ENCODE data around the gene COX8A.

Gene COX8A

DNA sequence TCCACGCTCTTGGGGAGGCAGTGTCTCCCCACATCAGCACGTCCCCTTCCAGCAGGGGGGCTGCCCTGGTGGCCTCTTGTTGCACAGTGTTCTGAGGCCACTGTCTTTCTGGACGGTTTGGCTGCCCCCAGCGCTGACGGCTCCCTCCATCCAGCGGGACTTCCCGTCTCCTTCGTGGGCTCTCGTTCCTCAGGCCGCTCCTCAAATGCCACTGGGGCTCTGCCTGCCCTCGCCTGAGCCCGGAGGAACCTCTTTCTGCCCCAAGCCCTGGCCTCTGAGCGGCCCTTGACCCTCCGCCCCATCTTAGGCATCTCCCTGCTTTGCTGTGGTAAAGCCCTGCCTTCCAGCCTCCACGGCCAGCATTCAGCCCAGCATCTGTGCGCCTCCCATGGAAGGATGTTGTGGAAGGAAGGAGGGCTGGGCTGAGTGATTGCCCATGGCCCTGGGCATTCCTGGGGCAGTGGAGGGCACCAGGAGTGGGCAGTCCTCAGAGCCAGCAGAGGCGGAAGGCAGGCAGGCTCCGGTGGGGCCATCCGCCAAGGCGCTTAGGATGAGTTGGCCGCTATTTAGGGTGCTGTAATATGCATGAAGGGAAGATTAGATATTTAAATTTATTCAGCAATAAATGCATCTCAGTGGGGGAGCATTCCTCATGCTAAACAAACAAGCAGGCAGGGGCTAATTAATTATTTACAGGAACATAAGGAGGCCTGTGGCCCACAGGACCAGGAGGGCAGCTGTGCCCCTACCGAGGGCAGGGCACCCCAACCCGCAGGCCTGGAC is 29.6 kb downstream of the COX8A start:
- peak; percentile 6 for DNase-seq

DNA sequence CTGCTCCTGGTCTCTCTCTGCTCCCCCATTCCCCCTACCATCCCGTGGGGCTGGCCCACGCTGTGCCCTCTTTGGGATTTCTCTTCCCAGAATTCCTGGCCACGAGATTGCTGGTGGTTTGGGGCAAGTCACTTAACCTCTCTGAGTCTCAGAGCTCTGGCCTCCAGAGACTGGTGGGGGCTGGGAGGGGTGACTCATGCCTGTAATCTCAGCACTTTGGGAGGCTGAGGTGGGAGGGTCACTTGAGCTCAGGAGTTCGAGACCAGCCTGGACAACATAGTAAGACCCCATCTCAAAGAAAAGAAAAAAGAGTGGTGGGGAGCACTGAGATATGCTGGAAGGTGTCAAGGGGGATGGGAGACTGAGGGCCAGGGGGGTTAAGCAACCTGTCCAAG is 30.2 kb downstream of the COX8A start:
- DNase-seq, result peak; percentile 11

DNA sequence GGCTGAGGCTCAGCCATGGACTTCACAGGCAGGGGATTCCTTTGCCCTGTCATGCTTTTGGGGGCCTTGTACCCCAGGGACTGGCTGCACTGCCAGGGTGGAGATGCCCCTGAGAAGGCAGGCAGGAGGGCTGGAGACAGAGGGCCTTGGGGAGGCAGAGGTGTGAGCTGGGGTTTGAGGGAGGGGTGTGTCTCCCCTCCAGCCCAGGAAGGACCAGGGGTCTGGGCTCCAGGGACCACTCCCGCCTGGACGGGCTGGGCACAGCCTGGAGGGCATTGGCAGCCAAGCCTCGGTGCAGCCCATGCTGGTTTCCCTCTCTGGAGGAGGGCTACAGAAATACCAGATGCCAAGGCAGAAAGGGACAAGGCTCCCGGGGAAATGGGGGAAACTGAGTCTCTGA is 31.3 kb downstream of the COX8A start:
- no peak for DNase-seq

GRCh38 chr11:64006398-64006797 is 32.0 kb downstream of the COX8A start:
- DNase-seq, result no peak

GRCh38 chr11:64007160-64007628 is 32.8 kb downstream of the COX8A start:
- DNase-seq, result peak; percentile 39

- DNase-seq, result peak; percentile 7
Measured at GRCh38 chr11:64007629-64008282, 33.3 kb downstream of the COX8A start.

GRCh38 chr11:64008283-64008913 is 34.0 kb downstream of the COX8A start:
- no peak for DNase-seq

GRCh38 chr11:64008914-64009633 is 34.7 kb downstream of the COX8A start:
- DNase-seq, result no peak

DNA sequence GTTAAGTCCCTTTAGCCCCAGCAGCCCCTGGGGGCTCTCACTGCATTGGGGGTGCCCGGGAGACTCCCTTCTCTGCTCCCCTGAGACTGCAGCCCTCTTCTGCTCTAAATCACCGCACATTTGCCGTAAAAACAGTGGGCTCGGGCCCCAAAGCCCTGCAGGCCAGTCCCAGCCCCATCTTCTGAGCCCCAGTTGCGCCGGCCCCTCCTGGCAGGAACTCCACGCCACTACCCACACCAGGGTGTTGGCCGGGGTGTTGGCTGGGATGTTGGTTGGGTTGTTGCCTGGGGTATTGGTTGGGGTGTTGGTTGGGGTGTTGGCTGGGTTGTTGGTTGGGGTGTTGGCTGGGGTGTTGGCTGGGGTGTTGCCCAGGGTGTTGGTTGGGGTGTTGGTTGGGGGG is 35.3 kb downstream of the COX8A start:
- DNase-seq, result no peak

- DNase-seq, result no peak
Measured at GRCh38 chr11:64010783-64011182, 36.4 kb downstream of the COX8A start.

GRCh38 chr11:64011371-64011770 is 37.0 kb downstream of the COX8A start:
- no peak for DNase-seq

GRCh38 chr11:64013141-64013896 is 38.9 kb downstream of the COX8A start:
- no peak for DNase-seq

DNA sequence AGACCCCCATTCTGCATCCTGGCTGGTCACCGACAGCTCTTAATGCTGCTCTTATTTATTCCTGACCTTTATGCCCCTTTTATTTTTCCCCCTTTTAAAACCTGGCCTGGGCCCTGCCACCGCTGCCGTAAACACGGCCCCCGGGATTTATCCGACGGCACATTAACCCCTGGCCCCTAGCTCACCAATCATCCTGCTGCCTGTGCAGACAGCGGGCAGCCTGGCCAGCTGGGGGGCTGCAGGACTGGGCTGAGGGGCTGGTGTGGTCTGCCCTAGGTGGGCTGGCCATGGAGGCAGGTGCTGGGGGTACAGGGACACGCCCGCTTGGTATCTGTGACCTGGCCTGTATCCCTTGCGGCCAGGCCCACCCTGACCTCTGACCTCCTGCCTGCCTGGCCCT is 39.9 kb downstream of the COX8A start:
- DNase-seq, result no peak

DNA sequence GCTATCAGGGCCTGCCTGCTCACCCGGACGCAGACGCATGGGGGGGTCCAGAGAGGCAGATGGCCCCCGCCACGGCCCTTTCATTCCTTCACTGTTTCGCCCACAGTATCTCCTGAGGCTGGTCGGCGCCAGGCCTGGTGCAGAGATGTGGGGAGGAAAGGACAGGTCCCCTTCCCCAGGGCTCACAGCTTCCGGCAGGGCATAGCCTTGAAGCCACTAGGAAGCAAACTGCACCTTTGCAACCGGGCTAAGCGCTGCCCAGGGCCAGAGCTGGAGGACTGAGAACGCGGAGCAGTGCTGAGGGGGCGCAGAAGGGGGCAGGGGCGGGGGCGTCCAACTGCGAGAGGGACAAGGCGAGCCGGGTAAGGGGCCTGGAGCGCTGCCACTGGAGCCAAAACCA is 41.1 kb downstream of the COX8A start:
- DNase-seq, result no peak

DNA sequence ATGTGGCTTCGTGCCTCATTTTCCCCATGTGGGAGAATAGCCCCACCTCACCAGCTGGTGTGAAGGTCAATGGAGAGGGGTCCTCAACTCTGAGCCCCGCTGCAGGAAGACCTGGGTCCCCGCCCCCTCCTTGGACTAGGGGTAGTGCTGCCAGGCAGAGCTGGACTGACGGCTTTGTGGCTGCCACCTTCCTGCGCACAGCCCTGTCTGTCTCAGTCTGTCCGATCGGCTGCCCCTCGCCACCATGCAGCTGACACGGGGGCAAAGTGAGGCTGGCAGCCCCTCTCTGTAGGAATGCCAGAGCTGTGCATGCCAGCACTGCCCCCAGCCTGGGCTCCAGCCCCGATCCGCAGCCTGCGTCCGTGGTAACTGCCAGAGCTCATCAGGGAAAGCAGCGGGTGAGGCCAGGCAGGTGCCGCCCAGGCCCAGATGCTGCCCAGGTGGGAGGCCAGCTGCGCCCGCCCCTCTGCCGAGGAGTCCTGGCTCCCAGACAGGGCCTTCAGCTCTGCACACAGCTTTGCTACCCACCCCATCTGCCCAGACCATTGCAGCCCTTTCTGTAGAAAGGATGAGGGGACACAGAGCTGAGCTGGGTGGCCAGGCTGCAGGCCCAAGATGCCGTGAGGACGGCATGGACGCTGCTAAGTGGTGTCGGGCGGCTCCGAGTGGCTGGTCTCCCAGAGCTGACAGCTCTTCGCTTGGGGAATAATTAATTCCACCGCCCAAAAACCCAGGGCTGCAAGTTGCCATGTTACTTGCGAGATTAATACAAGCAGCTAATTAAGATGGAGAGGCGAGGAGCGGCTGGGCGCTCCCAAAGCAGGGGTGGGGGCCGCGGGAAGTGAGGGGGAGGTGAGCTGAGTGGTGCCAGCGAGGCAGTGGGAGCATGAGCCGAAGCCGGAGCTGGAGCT is 41.8 kb downstream of the COX8A start:
- no peak for DNase-seq

DNA sequence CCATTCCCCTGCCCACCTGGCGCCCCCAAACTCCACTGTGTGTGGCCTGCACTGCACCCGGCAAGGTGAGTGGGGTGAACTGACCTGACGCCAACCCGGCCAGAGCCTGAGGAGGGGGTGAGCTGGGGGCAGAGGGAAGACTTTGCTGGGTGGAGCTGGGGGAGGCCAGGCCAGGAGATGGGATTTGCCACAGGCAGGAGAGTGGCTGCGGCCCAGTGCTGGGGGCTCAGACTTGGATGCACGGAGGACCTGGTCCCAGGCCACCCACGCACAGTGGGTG is 43.5 kb downstream of the COX8A start:
- DNase-seq, result no peak

DNA sequence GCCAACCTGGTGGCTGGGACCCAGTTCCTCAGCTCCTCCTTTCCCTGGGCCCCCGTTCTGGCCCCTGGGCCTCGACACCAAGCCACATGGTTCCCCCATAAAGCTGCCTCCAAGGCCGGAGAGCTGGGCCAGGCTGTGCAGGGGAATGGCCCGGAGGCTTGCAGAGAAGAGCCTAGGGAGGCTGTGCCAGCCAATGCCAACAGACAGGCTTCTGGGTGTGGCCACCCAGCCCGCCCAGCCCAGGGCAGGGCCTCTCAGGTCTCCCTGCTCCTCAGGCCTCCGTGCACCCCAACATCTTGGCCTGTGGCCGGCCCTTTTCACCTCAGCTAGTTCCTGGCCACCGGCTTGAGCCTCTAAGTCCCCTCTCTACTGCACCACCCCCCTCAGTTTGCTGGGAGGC is 43.9 kb downstream of the COX8A start:
- DNase-seq, result no peak

- DNase-seq, result no peak
Measured at GRCh38 chr11:64019106-64020037, 45.0 kb downstream of the COX8A start.

GRCh38 chr11:64020976-64021756 is 46.7 kb downstream of the COX8A start:
- DNase-seq, result no peak

DNA sequence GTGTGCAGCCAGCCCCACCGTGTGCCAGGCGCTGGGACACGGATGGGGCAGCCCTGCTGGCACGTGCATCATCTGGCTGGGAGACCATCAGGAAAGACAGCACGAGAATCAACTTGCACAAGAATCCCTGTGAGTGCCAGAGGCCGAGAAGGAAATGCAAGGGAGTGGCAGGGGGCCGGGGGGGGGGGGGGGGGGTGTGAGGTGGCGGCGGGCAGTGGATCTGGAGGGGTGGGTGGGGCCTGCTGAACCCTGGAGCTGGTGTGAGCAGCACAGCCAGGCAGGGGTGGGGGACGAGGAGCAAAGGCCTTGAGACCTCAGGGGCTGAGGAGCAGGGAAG is 47.3 kb downstream of the COX8A start:
- no peak for DNase-seq

All from MV-4-11 (cell line).